Measurements from ENCODE around the gene TATDN2. TPM values are rescaled to one million over a fixed set of nuclear protein-coding genes. Genes with fewer than 3 reads are reported as not detected.
"Not testable (repeated sequence)": the region's sequence is repeated elsewhere in the genome, so short reads cannot be mapped to it uniquely, and the experiment has no call there.

The TATDN2 gene
- total RNA-seq, 1 donor from 2014 or later = 95.6 TPM

DNA sequence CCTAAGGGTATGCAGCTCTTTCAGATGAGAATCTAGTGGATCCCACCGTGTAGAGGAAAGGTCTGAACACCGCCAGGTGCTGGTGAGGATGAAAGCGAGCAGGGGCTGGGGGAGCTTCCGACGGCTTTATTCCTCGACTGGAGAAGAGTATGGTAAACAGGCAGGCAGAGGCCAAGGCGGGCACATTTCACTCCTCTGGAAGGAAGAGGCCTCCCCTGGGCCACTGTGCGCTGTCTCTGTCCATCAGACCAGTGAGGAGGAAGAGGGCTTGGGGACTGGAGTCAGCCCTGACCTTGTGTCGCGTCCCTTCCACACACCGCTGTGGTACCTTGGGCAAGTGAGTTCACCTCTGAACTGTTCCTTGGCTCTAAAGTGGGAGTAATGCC, 40.3 kb downstream of the TATDN2 start:
- intact Hi-C loops (cut with micrococcal nuclease) = no loop called here

DNA sequence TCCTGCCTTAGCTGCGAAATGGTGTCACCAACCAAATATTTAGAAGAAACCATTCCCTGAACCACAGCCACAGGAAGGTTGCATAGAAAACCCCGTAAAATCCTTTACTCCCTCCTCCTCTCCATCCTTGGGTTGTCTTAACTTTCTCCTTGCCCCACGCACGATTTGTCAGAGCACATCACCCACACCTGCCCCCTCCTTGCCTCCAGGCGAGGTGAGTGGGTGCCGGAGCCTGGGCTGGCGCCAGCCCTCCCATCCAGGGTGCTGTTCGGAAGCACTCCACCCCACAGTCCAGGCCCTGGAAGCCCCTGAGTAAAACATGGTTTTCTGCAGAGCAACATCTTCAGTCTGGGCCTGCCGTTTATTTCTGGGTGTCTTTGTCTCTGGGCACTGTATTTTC, 40.8 kb downstream of the TATDN2 start:
- intact Hi-C loops (cut with micrococcal nuclease) = no loop called here

DNA sequence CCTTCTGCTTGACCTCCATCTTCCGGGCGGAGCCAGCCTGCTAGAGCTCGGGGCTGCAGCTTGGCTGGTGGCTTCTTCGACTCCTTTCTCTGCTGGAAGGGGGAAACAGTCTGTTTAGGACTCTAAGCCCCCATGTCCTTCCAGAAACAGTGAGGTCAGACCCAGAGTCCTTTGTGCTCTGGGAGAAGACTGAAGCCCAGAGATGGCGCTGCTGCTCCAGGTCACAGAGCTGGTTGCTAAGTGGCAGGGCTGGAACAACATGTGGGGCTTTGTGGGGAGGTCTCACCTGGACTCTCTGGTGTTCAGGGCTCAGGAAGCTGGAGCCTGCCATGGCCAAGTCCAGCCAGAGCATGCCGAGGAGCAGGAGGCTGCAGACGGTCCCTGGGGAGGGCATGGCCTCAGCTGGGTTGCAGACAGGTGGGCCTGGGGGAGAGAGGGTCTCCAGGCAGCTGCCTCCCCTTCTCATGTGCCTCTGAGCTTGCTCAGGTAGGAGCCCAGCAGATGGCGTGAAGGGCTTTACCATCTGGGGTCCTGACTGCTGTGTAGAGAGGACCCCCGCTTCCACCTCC, 41.6 kb downstream of the TATDN2 start:
- intact Hi-C loops (cut with micrococcal nuclease) = no loop called here

DNA sequence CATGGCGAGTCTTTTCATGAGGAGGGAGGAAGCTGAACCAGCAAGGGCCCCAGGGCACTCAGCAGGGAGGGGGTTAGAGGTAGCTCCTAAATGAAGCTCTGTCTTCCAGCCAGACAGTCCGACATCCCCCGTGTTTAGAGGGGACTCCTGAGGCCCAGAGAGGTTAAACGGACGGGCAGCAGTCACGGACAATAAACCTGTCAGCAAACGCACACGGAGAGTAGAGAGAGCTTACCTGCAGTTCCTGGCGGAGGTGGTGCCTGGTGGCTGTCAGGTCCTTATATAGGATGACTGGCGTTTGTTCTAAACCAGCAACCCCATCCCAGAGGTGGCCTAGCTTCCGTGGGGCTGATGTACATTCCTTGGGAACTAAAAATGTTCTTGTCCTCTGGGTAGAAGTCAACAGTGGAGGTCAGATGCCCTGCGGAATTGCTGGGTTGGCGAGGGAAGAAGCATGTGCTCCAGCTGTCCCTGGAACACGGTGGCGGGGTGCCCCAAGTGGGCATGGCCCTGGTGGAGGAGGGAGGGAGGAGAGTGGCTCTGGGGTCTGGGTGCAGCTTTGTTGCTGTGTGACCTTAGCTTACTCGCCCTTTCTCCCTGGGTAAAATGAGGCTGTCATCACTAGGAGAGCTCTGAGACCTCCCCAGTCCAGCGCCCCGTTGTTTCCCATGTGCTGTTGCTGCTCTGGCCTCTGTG, 42.4 kb downstream of the TATDN2 start:
- intact Hi-C loops (cut with micrococcal nuclease) = no loop called here

DNA sequence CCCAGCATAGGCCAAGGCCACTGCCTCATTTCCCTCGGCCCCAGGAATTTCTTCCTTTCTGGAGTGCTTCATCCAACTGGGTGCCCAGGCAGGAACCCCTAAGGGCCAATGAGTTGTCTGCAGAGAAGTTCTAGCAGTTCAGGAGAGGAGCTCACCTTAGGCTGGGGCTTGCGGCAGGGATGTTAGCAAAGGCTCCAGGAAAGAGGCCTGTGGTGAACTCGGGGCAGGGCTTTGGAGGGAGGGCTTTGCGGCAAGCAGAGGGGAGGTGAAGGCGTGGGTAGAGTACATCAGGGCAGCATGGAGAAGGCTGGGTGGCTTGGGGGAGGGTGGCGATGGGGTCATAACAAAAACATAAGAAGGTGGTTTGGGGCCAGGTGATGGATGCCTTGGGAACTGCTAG, 43.4 kb downstream of the TATDN2 start:
- intact Hi-C loops (cut with micrococcal nuclease) = no loop called here

DNA sequence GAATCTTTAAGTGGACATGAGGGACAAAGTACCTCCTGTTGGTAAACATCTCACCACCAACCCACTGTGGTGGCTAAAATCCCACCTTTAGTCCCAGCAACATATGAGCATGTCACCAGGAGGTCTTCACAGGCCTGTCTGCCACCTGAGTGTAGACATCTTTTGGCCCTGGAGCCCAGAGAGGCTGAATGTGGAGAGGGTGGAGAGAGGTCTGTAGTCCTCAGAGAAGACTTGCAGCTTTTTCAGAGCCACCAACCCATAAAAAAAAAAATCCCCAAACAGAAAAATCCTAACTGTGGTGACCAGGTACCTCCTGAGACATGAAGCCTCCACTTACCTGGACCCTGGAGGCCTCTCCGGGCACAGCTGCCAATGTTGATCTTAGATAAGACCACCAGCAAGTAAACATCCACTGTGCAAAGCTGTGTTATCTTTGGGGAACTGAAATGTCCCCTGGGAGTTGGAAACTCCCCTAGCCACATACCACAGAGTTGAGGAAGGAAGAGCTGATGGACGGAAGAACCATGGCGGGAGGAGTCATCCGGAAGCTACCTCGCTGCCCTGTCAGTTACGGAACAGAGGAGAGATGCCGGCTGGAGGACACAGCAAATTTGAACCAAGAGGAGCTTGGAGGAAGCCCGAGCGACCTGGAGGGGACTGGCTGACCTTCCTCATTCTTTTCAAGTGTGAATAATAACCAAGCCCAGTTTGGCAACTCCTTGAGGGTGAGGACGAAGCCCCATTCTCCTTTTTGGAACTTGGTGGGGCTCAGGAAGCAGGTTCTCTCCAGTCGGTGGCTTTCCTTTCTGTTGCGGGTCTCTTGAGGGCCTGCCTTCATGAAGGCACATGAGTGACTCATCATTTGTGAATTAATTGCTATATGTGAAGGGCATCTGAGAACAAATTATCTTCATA, 44.5 kb downstream of the TATDN2 start, which contains the start of gene GHRL:
Gene GHRL, minus strand, starts transcription at position 443 of the 915 bp plus-strand sequence. CDS start 2,767 bp downstream, outside the sequence.
- intact Hi-C loops (cut with micrococcal nuclease) = no loop called here

DNA sequence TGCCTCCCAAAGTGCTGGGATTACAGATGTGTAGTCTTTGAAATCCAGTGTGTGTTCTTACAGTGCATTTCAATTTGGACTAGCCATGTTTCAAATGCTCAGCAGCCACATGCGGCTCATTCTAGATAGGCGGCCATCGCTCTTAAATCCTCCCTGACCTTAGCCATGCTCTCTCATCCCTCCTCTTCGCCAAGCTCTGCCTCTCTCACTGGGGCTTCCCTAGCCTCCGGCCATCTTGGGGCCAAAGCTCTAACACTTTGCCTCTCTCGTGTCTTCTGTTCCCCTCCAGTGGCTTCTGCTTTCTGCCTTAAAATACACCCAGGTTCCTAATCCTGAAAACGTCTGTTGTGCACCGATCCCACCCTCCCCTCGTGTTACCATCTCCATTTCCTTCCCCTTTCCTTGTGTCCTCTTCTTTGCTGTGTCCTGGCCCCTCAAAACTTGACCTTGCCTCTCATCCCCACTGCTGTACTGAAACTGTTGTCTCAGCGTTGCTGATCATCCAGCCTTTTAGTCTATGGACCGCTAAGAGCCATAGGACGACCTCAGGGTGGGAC, 45.8 kb downstream of the TATDN2 start:
- intact Hi-C loops (cut with micrococcal nuclease) = no loop called here

DNA sequence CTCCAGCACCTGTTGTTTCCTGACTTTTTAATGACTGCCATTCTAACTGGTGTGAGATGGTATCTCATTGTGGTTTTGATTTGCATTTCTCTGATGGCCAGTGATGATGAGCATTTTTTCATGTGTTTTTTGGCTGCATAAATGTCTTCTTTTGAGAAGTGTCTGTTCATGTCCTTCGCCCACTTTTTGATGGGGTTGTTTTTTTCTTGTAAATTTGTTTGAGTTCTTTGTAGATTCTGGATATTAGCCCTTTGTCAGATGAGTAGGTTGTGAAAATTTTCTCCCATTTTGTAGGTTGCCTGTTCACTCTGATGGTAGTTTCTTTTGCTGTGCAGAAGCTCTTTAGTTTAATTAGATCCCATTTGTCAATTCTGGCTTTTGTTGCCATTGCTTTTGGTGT, 49.8 kb downstream of the TATDN2 start:
- intact Hi-C loops (cut with micrococcal nuclease) = not testable (repeated sequence)

DNA sequence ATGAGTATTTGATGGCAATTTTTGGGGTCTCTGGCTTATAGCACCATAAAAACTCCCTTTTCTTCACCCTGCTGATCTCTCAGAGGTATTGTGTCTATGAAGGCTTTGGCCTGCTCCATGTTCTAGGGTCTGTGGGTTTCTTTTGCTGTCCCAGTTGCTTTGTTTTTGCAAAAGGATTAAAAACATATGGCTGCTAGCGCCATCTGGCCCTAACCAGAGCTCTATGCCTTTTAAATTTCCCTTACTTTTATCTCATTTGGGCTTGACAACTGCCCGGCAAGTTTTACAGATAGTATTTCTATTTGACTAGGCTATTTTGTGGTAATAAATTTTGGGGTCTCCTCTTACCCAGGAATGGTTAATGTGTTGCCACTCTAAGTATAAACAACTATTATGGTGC, 50.9 kb downstream of the TATDN2 start:
- intact Hi-C loops (cut with micrococcal nuclease) = no loop called here

DNA sequence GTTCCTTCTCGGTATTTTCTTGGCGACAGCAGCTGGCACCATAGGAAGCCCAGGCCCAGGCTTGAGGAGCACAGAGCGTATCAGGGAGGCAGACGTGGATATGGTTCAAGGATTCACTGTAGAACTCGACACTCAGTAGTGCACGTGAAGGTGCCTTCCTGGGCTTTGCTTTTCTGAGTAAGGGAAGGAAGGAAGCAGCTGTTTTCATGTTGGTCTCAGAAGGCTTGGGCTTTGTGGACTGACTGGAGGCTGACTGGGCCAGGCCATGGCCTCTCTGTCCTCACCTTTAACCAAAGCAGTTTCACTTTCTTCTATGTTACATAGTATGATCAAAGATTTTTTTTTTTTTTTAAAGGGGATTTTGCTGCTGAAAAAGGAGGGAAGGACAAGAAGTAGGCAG, 51.4 kb downstream of the TATDN2 start:
- intact Hi-C loops (cut with micrococcal nuclease) = no loop called here

DNA sequence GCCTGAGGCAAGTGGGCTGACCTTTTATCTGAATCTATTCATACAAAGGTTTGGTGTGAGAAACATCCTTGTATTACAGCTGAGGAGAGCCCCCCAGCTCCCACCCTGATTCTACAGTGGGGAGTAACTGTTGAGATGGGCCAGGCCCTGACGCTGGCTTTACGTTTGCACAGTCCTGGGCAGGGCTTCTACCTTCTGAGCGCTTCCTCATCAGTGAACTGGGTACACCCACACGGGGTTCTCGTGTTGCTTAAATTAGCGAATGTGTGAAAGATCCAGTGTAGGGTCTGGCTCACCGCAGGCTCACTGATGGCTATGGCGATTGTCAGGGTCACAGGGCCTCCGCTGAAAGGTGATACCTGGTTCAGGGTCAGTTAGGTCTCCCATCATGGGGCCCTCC, 51.8 kb downstream of the TATDN2 start:
- intact Hi-C loops (cut with micrococcal nuclease) = no loop called here

DNA sequence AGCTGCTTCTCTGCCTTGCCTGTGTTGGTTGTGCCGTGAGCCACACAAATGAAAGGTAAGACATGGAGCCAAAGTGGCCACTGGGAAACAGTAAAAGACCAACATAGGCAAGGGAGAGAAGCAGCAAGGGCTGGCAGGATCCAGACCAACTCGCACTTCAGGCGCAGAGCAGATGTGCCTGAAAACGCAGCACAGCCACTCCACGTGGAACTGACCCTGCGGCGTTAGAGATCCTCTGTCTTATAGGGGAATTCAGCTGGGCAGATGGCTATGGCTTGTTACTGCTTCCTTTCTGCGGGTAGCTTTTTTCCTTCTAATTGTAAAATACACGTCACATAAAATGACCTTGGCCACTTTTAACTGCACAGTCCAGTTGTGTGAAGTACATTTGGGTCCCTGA, 54.8 kb downstream of the TATDN2 start:
- intact Hi-C loops (cut with micrococcal nuclease) = no loop called here

DNA sequence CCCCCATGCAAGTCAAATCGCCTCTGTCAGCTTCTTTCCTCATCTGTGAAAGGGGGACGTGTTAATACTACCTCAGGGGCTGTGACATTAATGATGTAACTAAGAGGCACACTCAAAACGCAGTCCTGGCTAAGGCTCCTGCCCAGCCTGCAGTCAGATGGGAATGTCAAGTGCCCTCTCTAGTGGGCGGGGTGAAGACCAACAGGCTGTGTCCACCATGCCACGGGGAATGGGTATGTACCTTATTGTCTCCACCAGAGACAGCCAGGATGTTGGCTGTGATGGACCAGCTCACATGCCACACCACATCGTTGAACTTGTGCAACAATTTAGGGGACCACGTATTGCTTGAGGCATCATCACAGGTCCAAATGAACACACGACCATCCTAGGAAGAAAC, 55.5 kb downstream of the TATDN2 start:
- intact Hi-C loops (cut with micrococcal nuclease) = no loop called here

DNA sequence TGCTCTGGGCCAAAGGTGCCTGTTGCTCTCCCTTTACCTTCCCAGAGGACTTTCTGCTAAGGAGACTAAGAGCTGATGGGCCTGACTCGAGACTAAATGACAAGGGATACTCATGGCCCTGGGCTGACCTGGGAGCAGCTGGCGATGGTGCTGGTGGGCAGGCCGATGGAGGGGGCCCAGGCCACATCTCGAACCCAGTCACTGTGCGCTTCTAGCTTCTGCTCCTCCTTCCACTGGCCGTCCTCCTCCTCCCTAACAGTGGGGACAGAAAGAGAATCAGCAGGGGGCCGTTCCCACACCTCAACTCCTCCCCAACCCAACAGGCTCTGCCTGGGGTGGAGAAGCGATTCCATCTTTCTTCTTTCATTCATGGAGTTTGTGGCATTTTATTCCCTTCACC, 56.6 kb downstream of the TATDN2 start:
- intact Hi-C loops (cut with micrococcal nuclease) = no loop called here

DNA sequence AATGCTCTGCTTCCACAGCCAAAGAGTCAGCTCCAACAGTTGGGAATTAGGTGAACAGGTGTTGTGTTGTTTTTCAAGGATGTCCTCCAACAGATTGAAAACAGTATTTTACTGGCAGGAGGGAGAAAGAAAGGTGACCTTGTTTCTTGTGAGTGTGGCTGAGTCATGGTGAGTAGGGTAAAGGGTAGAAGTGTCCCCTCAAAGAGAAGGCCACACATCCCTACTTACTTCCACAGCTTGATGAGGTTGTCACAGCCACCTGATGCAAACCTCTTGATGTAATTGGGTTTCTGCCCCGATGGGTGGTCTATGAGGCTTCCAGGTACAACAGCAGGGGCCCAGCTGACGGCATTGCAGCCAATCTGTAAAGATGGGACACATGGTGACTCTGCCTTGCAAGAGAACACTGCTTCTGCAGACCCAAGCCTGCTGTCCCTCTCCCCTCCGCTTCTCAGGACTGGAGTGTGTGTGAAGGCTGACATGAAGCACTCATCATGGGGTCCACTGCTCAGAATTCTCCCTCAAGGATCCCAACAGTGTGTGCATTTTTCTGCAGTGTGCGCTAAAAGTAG, 57.2 kb downstream of the TATDN2 start:
- intact Hi-C loops (cut with micrococcal nuclease) = no loop called here

DNA sequence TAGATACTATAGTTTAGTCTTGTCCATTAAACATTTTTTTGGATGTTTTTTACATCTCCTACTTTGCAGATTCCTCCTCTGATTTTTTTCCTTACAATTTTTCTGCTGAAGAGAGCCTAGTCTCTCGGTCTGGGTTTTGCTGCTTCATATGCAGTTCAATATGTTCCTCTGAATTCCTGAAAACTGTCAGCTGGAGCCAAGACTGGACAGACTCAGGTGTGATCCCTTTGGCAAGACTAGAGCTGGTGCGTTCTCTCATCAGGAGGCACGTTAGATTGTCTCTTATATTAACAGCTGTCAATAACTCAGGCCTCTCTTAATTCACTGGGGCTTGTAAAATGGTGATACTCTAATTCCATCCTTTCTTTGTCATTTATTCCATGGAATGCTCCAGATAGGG, 57.9 kb downstream of the TATDN2 start:
- intact Hi-C loops (cut with micrococcal nuclease) = no loop called here

DNA sequence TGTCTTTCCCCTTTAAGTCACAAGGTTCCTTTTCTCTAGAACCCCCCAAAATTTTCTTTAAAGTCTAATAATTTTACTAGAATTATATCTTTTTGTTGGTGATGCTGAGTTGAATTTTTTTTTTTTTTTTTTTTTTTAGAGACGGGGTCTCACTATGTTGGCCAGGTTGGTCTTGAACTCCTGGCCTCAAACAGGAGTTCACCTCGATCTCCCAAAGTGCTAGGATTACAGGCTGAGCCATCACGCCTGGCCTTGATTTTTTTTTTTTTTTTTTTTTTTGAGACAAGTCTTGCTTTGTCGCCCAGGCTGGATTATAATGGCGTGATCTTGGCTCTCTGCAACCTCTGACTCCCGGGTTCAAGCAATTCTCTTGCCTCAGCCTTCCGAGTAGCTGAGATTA, 60.4 kb downstream of the TATDN2 start:
- intact Hi-C loops (cut with micrococcal nuclease) = loop anchor here (1.0 kb wide), 1 partner anchor 43 kb away; no protein-coding TSS in a partner anchor

DNA sequence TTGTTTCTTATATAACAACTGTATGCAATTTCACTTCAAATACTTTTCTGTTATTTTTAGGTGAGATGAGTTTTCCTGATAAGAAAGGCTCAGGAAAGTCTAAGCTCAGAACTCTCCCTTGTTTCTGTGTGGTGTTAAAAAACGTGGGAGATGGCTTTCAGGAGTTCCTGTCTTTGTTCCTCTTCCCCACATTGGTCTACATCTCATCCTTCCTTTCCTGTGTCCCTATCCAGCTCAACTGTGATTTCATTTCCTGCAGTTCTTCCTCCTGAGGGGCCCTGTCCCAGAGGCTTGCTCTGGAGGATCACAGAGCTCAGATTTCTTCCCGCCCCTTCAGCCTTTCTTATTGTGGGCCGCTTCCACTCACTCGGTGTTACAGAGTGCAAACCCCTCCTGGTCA, 61.5 kb downstream of the TATDN2 start:
- intact Hi-C loops (cut with micrococcal nuclease) = no loop called here

DNA sequence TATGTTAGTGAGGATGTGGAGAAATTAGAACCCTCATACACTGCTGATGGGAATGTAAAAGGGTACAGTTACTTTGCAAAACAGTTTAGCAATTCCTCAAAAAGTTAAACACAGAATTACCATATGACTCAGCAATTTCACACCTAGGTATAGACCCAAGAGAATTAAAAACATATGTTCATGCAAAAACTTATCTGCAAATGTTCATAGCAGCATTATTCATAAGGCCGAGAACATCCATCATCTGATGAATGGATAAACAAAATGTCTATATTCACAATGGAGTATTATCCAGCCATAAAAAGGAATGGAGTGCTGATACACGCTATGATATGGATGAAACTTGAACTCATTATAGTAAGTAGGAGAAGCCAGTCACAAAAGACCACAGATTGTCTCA, 62.3 kb downstream of the TATDN2 start:
- intact Hi-C loops (cut with micrococcal nuclease) = no loop called here

DNA sequence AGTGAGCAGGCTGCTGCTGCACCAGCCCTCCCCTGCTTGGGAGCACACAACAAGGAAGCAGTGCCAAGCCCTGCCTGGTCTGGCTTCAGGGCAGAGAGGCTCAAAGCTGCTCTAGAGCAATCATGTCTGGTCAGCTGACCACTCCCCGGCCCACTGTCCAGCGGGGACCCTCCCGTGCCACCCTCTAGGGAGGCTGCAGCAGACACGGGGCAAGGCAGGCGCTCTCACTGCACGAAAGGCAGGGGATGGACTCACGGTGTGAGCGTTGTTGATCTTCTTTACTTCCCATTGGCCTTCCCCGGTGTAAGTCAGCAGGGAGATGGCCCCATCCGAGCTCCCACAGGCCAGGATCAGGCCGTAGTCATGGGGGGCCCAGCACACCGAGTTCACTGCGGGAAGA, 63.5 kb downstream of the TATDN2 start:
- intact Hi-C loops (cut with micrococcal nuclease) = no loop called here

DNA sequence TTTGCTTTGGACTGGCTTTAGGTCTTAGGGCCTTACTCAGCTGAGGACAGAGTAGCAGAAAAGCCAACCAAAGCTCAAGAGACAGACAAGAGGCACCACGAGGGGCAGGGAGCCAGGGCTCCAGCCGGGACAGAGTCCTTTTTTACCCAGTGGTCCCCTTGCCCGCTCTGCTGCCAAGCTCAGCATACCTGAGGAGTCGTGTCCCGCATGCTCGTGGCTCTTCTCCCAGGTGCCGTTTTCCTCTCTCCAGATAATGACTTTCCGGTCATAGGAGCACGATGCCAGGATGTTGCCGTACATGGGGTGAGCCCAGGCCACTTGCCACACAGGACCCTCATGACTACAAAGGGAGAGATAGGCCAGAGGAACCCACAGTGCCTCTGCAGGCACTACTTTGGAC, 64.1 kb downstream of the TATDN2 start:
- intact Hi-C loops (cut with micrococcal nuclease) = no loop called here

DNA sequence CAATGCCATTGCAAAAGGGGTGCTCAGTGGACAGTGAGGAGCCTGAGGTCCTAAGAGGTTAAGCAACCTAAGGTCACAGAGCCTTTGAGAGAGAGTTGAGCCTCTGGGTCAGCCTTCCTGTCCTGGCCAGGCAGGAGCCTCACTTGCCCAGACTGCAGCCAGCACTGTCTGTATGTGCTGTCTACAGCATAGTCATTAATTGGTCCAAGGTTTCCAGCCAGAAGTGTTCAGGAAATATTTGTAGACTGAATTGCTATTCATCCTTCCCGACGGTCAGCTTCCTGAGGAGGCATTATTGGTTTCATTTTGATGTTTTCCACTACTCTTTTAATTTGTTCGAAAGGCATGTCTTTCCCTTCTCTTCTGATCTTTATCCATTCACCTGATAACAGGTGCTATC, 64.6 kb downstream of the TATDN2 start:
- intact Hi-C loops (cut with micrococcal nuclease) = no loop called here
